ENCODE measurements around the gene THUMPD3.

The THUMPD3 gene, protein sequence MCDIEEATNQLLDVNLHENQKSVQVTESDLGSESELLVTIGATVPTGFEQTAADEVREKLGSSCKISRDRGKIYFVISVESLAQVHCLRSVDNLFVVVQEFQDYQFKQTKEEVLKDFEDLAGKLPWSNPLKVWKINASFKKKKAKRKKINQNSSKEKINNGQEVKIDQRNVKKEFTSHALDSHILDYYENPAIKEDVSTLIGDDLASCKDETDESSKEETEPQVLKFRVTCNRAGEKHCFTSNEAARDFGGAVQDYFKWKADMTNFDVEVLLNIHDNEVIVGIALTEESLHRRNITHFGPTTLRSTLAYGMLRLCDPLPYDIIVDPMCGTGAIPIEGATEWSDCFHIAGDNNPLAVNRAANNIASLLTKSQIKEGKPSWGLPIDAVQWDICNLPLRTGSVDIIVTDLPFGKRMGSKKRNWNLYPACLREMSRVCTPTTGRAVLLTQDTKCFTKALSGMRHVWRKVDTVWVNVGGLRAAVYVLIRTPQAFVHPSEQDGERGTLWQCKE

GRCh38 chr3:9362731-9363530 is at the start of gene THUMPD3:
Gene THUMPD3 (plus strand): TSS chr3:9363054. CDS start chr3:9365069, 2,015 bp downstream.
- intact Hi-C loops (cut with DNase I): loop anchor here (2.0 kb wide), 1 partner anchor 34 kb away; the partner anchor contains the start of gene SETD5
- DNase-seq: peak; percentile 89 to 98 (median 96)

GRCh38 chr3:9314796-9315195 is 48.1 kb upstream of the THUMPD3 start:
- intact Hi-C loops (cut with DNase I): no loop called here
- no peak for DNase-seq

DNA sequence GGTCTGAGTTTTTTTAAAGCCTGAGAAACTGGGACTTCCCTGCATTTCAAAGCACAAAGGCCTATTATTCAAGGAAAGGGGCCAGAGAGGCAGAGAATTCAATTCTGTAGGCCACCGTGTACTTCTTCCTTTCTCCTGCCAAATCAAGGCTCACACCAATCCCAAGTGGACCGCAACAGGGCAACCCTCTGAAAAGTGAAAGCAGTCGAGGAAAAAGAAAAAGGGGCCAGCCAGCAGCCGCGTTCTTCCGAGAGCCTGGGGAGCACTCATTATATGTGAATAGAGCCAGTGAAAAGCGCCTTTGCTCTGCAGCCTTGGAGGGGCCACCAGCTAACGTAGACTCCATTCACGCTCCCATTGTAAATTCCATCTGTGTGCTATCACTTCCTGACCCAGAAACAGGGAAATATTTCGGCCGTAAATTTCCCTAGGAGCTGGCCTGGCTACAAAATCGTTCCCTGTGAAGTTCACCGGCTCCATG is 45.9 kb upstream of the THUMPD3 start:
- DNase-seq: peak in 39 of 42 donors; percentile 7 to 77 (median 43)
- intact Hi-C loops (cut with DNase I): no loop called here

DNA sequence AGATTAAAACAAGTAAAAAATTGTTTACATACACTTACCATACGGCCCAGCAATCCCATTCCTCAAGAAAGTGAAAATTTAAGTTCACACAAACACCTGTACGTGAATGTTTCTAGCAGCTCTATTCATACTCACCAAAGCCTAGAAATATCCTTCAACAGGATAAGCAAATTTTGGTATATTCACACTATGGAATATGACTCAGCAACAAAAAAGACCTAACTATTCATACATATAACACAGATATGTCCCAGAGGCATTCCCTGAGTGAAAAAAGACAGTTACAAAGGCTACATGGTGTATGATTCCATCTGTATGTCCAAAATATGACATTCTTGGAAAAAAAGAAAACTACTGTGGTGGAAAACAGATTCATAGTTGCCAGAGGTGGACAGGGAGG is 40.1 kb upstream of the THUMPD3 start:
- intact Hi-C loops (cut with DNase I): no loop called here
- DNase-seq: no peak

DNA sequence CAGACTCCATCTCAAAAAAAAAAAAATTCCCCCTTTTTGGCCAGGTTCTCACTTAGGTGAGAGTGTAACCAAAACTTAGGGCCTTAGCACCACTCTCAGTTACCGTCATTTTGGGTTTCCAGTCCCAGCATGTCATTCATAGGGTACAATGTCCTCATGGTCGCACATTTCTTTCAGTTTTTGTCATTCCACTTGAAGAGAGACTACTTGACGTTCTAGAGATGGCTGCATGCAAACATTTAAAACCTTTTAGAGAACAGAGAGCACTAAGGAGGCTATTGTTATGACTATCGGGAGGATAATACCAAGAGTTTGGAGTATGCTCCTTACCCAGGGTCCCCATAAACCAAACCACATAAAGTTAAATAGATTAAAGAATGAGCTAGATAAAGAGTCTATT is 37.9 kb upstream of the THUMPD3 start:
- no peak for DNase-seq
- intact Hi-C loops (cut with DNase I): no loop called here

- no peak for DNase-seq
- intact Hi-C loops (cut with DNase I): no loop called here
Observed at GRCh38 chr3:9327578-9327977, 35.3 kb upstream of the THUMPD3 start.

DNA sequence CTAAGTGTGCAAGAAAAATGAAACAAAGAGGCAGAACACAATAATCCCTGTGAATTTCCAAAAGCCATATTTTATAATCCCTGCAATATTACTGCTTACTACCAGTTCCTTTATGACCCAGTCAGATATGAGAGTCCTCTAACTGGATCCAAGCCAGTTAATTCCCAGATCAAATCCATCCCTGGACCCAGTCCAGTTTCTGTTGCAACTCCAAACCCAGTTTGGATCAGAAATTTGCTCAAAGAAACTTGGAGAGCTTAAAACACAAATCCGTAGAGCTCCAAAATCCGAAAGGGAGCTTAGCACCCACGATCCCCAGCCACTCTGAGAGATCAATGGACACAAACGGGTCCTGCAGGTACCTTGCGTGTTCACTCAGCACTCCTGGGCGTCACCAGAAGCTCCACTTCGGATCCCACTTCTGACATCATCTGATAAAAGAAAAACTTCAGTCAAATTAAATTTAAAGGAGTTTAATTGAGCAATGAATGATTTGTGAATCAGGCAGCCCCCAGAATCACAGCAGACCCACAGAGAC is 32.6 kb upstream of the THUMPD3 start:
- intact Hi-C loops (cut with DNase I): no loop called here
- no peak for DNase-seq

DNA sequence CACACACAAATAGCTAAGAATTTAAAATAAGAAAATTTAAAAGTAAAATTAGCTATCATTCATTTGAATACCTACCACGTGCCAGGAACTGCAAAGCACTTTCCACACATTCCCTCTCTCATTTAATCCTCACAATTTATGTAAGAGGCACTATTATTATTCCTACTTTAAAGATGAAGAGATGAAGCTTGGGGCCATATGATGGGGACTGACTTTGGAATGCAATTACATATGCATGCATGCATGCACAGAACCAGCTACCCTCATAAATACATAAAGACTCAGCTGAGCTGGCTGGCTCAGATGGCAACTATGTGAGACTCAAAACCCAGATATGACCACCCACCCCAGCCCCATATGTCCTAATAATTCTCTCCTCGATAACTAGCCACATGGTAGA is 31.7 kb upstream of the THUMPD3 start:
- DNase-seq: no peak
- intact Hi-C loops (cut with DNase I): no loop called here

DNA sequence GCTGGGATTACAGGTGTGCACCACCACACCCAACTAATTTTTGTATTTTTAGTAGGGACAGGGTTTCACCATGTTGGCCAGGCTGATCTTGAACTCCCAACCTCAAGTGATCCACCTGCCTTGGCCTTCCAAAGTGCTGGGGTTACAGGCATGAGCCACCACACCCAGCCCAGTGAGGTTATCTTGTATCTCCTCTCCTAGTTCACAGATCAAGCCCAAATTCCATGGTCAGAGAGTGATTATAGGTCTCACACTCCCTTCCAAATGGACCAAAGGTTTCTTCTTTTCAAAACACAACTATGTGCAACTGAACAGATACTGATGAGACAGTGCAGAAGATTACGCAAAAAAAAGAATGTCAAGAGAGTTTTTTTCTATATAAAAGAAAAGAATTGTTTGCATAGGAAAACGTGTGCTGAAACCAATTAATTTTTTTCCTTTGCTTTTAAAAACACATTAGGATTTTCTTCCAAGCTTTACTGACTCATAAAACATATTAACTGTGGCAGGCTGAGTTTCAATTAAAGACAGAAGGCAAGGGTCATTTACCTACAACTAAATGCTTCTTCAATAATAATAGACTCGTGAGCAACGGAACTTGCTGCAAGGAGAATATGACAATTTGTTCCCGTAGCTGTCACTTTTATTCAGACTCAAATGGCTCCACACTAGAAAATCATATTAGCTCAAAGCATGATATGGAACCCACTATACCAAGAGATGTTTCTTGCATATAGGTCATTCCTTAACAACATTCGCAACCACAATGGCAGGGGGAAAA is 30.4 kb upstream of the THUMPD3 start:
- no peak for DNase-seq
- intact Hi-C loops (cut with DNase I): no loop called here

- DNase-seq: no peak
- intact Hi-C loops (cut with DNase I): no loop called here
Observed at GRCh38 chr3:9339761-9340471, 22.9 kb upstream of the THUMPD3 start.

- intact Hi-C loops (cut with DNase I): no loop called here
- no peak for DNase-seq
Observed at GRCh38 chr3:9340472-9340902, 22.4 kb upstream of the THUMPD3 start.

GRCh38 chr3:9342696-9343095 is 20.2 kb upstream of the THUMPD3 start:
- intact Hi-C loops (cut with DNase I): no loop called here
- DNase-seq: no peak

DNA sequence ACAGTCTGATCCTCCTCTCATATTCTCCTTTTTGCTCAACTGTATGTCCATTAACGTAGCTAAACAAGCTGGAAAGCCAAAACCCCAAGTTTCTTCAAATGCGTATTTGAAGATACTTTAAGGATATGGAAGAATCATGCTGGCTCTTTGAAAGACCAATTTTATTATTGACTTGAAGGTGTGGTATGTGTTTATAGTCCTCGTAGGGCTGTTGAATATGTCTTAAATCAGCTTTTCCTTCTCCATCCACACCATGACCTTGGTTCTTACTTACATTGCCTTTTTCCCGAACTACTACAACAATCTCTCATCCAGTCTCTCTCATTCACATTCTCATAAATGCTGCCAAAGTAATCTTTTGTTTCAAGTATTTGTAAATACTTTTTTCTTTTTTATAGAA is 19.7 kb upstream of the THUMPD3 start:
- DNase-seq: no peak
- intact Hi-C loops (cut with DNase I): no loop called here

DNA sequence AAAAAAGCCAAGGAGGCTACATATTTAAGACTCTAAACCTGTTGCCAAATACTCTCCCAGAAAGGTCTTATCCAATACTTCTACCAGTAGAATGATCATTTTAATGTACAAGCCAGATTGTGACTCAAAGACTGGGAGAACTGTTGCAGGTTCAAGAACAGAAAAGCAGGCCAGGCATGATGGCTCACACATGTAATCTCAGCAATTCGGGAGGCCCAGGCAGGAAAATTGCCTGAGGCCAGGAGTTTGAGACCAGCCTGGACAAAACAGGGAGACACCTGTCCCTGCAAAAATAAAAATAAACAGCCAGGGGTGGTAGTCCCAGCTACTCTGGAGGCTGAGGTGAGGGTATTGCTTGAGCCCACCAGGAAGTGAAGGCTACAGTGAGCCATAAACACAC is 17.8 kb upstream of the THUMPD3 start:
- no peak for DNase-seq
- intact Hi-C loops (cut with DNase I): no loop called here

DNA sequence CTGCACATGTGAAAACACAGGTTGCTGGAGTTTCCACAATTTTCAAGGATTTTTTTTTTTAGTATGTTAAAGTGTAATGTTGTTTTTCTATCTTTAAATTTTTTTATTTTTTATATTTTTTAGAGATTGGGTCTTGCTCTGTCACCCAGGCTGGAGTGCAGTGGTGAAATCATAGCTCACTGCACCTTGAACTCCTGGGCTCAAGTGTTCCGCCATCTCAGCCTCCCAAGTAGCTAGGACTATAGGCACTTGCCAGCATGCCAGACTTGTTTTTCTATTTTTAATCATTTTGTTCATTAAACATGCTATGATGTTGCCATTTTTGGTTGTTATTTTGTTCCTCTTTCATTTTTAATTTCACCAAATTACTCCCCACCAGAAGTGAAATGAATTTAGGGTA is 16.7 kb upstream of the THUMPD3 start:
- DNase-seq: no peak
- intact Hi-C loops (cut with DNase I): no loop called here

- intact Hi-C loops (cut with DNase I): no loop called here
- no peak for DNase-seq
Observed at GRCh38 chr3:9347081-9347480, 15.8 kb upstream of the THUMPD3 start.

DNA sequence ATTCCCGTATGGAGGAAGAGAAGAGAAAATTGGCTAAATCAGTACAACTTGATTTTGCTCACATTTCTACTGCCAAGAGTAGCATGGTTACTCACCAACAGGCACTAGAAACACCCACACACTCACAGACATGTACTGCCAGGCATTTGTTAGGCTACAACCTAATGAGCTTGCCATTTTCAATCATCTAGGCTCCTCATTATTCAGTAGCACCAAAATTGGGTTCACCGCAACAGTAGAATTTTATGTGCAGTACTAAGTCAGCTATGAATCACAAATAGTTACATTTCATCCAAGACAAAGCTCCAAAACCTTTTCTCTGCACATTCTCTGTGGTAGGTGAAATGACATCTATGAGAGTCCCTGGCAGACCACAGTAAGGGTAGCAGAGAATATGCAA is 15.0 kb upstream of the THUMPD3 start:
- intact Hi-C loops (cut with DNase I): no loop called here
- DNase-seq: peak in 12 of 42 donors; percentile 6 to 67 (median 24)
